HepG2 (cell line): ENCODE measurements around the gene RNU7-1. TPM values are rescaled to one million over a fixed set of nuclear protein-coding genes. Genes with fewer than 3 reads are reported as not detected.

Source experiments
- ATAC-seq: fragments of 200-7000 bp; cut with Tn5 transposase; 3 replicates; pipeline ENCODE4 v1.9.1; 2020; ENCODE audit warnings: mild to moderate bottlenecking, moderate library complexity
- BruUV-seq: library from RNA; stranded (reverse); fragments of 400-500 nt; replicated peaks from 2 replicates; lab custom pipeline; 2021; lab: Mats Ljungman, UMichigan
- CTCF ChIA-PET: fragments of 300-600 bp; formaldehyde crosslinking; extraction: SDS; loops from one replicate; lab custom pipeline; 2021; ENCODE audit warnings: low total read pairs, inconsistent platforms, low intra/inter-chr PET ratio; lab: Yijun Ruan, JAX
- POLR2A ChIA-PET: fragments of 350-600 bp; sonication (Branson Sonifier 250); formaldehyde crosslinking; loops from one replicate; lab custom pipeline; 2020; ENCODE audit warnings: antibody characterized with exemption, inconsistent platforms; lab: Yijun Ruan, JAX
- DNase-seq: peaks from one replicate; pipeline ENCODE4 v3.0.0-alpha.2; 2015; ENCODE audit warnings: low spot score
- FAIRE-seq: peaks from 3 replicates; lab custom pipeline; 2011; peaks lifted over from hg19 to GRCh38; lab: Jason Lieb, UNC
- H2AFZ ChIP-seq: one replicate; pipeline ENCODE4 v1.6.1; 2011; ENCODE audit warnings: low read length, inconsistent platforms
- H3K27ac ChIP-seq: fragments of 300-600 bp; 3 replicates; pipeline ENCODE4 v1.8.0; 2011; ENCODE audit warnings: mixed run types, mild to moderate bottlenecking, mixed read lengths, low read length, inconsistent platforms; ENCODE audit not compliant: insufficient read depth; ENCODE audit errors: extremely low read length
- H3K27me3 ChIP-seq, 2 experiments: fragments of 200-600 bp in 1 of 2; 2 replicates in 1 of 2; 3 replicates in 1 of 2; pipeline versions ENCODE4 v1.6.0 to v1.8.0; 2011; ENCODE audit warnings: low read length in 2 of 2, mild to moderate bottlenecking in 2 of 2, moderate library complexity in 2 of 2, inconsistent platforms in 1 of 2; ENCODE audit not compliant: insufficient read depth in 2 of 2, control insufficient read depth in 1 of 2
- H3K36me3 ChIP-seq, 2 experiments: fragments of 200-600 bp in 1 of 2; replicated peaks in 1 of 2; 2 replicates in 1 of 2; 3 replicates in 1 of 2; pipeline versions ENCODE4 v1.5.1 to v1.8.0; 2011; ENCODE audit warnings: low read length in 2 of 2, inconsistent platforms in 1 of 2; ENCODE audit not compliant: insufficient read depth in 2 of 2, control insufficient read depth in 1 of 2
- H3K4me1 ChIP-seq: 2 replicates; pipeline ENCODE4 v1.5.1; 2012; ENCODE audit warnings: low read length, inconsistent platforms; ENCODE audit not compliant: insufficient read depth
- H3K4me2 ChIP-seq: 2 replicates; pipeline ENCODE4 v1.6.0; 2011; ENCODE audit warnings: low read depth, low read length, inconsistent platforms
- H3K4me3 ChIP-seq, 3 experiments: fragments of 200-600 bp in 1 of 3; sonication (generic), shearing (Covaris generic) in 1 of 3; replicated peaks in 1 of 3; 2 replicates each; pipeline ENCODE4 v1.5.1; 2011 to 2016; ENCODE audit warnings: low read length in 3 of 3, inconsistent platforms in 2 of 3, low read depth in 2 of 3, mild to moderate bottlenecking in 2 of 3, control low read depth in 1 of 3, mixed read lengths in 1 of 3; ENCODE audit not compliant: insufficient read depth in 1 of 3
- H3K79me2 ChIP-seq: one replicate; pipeline ENCODE4 v1.6.1; 2011; ENCODE audit warnings: low read length, inconsistent platforms; ENCODE audit not compliant: insufficient read depth
- H3K9ac ChIP-seq: 2 replicates; pipeline ENCODE4 v1.6.0; 2011; ENCODE audit warnings: mild to moderate bottlenecking, low read depth, low read length, inconsistent platforms; ENCODE audit not compliant: insufficient read depth
- H3K9me3 ChIP-seq: 2 replicates; pipeline ENCODE4 v1.5.1; 2012; ENCODE audit warnings: mild to moderate bottlenecking, low read length
- H4K20me1 ChIP-seq: 2 replicates; pipeline ENCODE4 v1.6.0; 2011; ENCODE audit warnings: inconsistent platforms, mild to moderate bottlenecking, low read length, moderate library complexity; ENCODE audit not compliant: insufficient read depth
- ARNTL ChIP-seq: sonication (generic); formaldehyde crosslinking; IDR thresholded peaks from 2 replicates; pipeline ENCODE4 v1.4.0; 2020; ENCODE audit warnings: mild to moderate bottlenecking, missing genetic modification reagents
- CBFB ChIP-seq: sonication (generic); formaldehyde crosslinking; IDR thresholded peaks from 2 replicates; pipeline ENCODE4 v1.4.0; 2020; ENCODE audit warnings: missing genetic modification reagents
- ETV5 ChIP-seq: IDR thresholded peaks from 2 replicates; pipeline ENCODE4 v1.6.1; 2018; ENCODE audit warnings: missing biosample characterization, missing genetic modification reagents, inconsistent platforms, borderline replicate concordance
- FIP1L1 ChIP-seq: fragments of 200-400 bp; formaldehyde crosslinking; IDR thresholded peaks from 2 replicates; pipeline ENCODE4 v1.6.1; 2018; ENCODE audit warnings: low read depth, mild to moderate bottlenecking, low read length, moderate library complexity, borderline replicate concordance; ENCODE audit not compliant: insufficient read depth
- FOXO1 ChIP-seq: sonication (generic); formaldehyde crosslinking; IDR thresholded peaks from 2 replicates; pipeline ENCODE4 v1.4.0; 2020; ENCODE audit warnings: missing genetic modification reagents
- GFI1 ChIP-seq: sonication (generic); formaldehyde crosslinking; IDR thresholded peaks from 2 replicates; pipeline ENCODE4 v1.5.0; 2020; ENCODE audit warnings: missing genetic modification reagents, mild to moderate bottlenecking, borderline replicate concordance
- HNRNPUL1 ChIP-seq: fragments of 200-400 bp; formaldehyde crosslinking; IDR thresholded peaks from 2 replicates; pipeline ENCODE4 v1.6.1; 2017; ENCODE audit warnings: low read depth, mild to moderate bottlenecking, low read length, moderate library complexity
- MEIS1 ChIP-seq: sonication (generic); formaldehyde crosslinking; IDR thresholded peaks from 2 replicates; pipeline ENCODE4 v1.9.0; 2021; ENCODE audit warnings: mild to moderate bottlenecking, missing genetic modification reagents, moderate library complexity, borderline replicate concordance
- MIER3 ChIP-seq: IDR thresholded peaks from 2 replicates; pipeline ENCODE4 v1.6.1; 2016; ENCODE audit warnings: missing compliant biosample characterization, borderline replicate concordance
- NCOA1 ChIP-seq: sonication (generic); formaldehyde crosslinking; IDR thresholded peaks from 2 replicates; pipeline ENCODE4 v1.9.0; 2021; ENCODE audit warnings: missing genetic modification reagents
- PHF20 ChIP-seq: sonication (generic); formaldehyde crosslinking; IDR thresholded peaks from 2 replicates; pipeline ENCODE4 v1.5.0; 2020; ENCODE audit warnings: mild to moderate bottlenecking, missing genetic modification reagents
- SCMH1 ChIP-seq: sonication (generic); formaldehyde crosslinking; IDR thresholded peaks from 2 replicates; pipeline ENCODE4 v1.9.0; 2021; ENCODE audit warnings: missing genetic modification reagents, mild to moderate bottlenecking, borderline replicate concordance
- ZEB1 ChIP-seq: IDR thresholded peaks from 2 replicates; pipeline ENCODE4 v1.6.1; 2012; ENCODE audit warnings: mild to moderate bottlenecking, low read depth, inconsistent platforms; ENCODE audit not compliant: insufficient replicate concordance
- ZMAT5 ChIP-seq: sonication (generic); formaldehyde crosslinking; IDR thresholded peaks from 2 replicates; pipeline ENCODE4 v1.5.0; 2020; ENCODE audit warnings: mild to moderate bottlenecking, low read depth, missing genetic modification reagents, borderline replicate concordance
- ZNF101 ChIP-seq: sonication (generic); formaldehyde crosslinking; IDR thresholded peaks from 2 replicates; pipeline ENCODE4 v1.4.0; 2020; ENCODE audit warnings: mild to moderate bottlenecking, low read depth, missing genetic modification reagents, borderline replicate concordance
- ZNF292 ChIP-seq: sonication (generic); formaldehyde crosslinking; IDR thresholded peaks from 2 replicates; pipeline ENCODE4 v1.8.1; 2022; ENCODE audit warnings: mild to moderate bottlenecking, low read depth, missing genetic modification reagents, borderline replicate concordance
- ZNF354B ChIP-seq: sonication (generic); formaldehyde crosslinking; IDR thresholded peaks from 2 replicates; pipeline ENCODE4 v1.8.0; 2022; ENCODE audit warnings: mild to moderate bottlenecking, missing genetic modification reagents
- ZNF484 ChIP-seq: sonication (generic); formaldehyde crosslinking; IDR thresholded peaks from 2 replicates; pipeline ENCODE4 v1.5.1; 2020; ENCODE audit warnings: mild to moderate bottlenecking, low read depth, missing genetic modification reagents, borderline replicate concordance
- ZSCAN9 ChIP-seq: IDR thresholded peaks from 2 replicates; pipeline ENCODE4 v1.6.1; 2016; ENCODE audit warnings: borderline replicate concordance
- WGBS: methylation state at CpG from one replicate; pipeline ENCODE4 v1.1.6; 2017; ENCODE audit warnings: low lambda C conversion rate; 5-methylcytosine and 5-hydroxymethylcytosine counted together
- in situ Hi-C: cut with HindIII; loops from 2 replicates; pipeline ENCODE4 v1.10.0; 2017; ENCODE audit warnings: low pct_unique_long_range_greater_than_20kb; ENCODE audit not compliant: extremely low pct_ligation_motif_present
- intact Hi-C: fragments of 100-400 bp; cut with micrococcal nuclease; formaldehyde crosslinking; loops from one replicate; pipeline ENCODE4 v1.10.0; 2022; ENCODE audit not compliant: unreplicated experiment
- polyA plus RNA-seq, 8 experiments: library from polyadenylated mRNA; depleted of rRNA in 3 of 8; stranded (reverse) in 7 of 8; unstranded in 1 of 8; fragments of >200 nt; fragmentation: Illumina TruSeq in 4 of 8; extraction: Trizol in 4 of 8; gene quantifications; 2 replicates each; pipeline versions ENCODE4 v1.2.1 to v1.2.3, GENCODE V29; 2011 to 2016; ENCODE audit warnings: low read depth in 4 of 8, missing spikeins in 1 of 8, mixed read lengths in 1 of 8; ENCODE audit not compliant: insufficient read depth in 1 of 8
- total RNA-seq, 5 experiments: library from RNA; depleted of rRNA; stranded (reverse); fragments of >200 nt; fragmentation: Illumina TruSeq; extraction: Trizol; gene quantifications; 2 replicates each; pipeline ENCODE4 v1.2.3, GENCODE V29; 2016; ENCODE audit warnings: low read depth in 1 of 5
- TF ChIP-seq, protein P1 (sequence below): sonication (generic); formaldehyde crosslinking; IDR thresholded peaks from 2 replicates; pipeline ENCODE4 v1.5.0; 2020; ENCODE audit warnings: missing genetic modification reagents

The RNU7-1 gene
- total and polyA plus RNA-seq, 2 of the 13 experiments (the other 11 are each of a cell fraction or from before 2014, with no cell fraction given) = not detected

GRCh38 chr12:6958609-6959057 lies 15.0 kb downstream of the RNU7-1 start:
- DNase-seq (no peak), ATAC-seq (no peak), FAIRE-seq (no peak)
- no peaks in the 10 kb centered on the region for H3K79me2 ChIP-seq
- no peaks in the 10 kb centered on the region for H3K27me3 ChIP-seq
- TF ChIP-seq FIP1L1 (no peak), GFI1 (no peak), SCMH1 (no peak), ETV5 (no peak), MEIS1 (CRISPR knock-in tag) (no peak), ZMAT5 (CRISPR knock-in tag) (no peak), ARNTL (CRISPR knock-in tag) (no peak), PHF20 (no peak), ZNF292 (CRISPR knock-in tag) (no peak), ZNF484 (CRISPR knock-in tag) (no peak), ZNF354B (CRISPR knock-in tag) (no peak), MIER3 (CRISPR knock-in tag) (no peak), ZNF101 (CRISPR knock-in tag) (no peak), HNRNPUL1 (no peak), ZSCAN9 (no peak), CBFB (CRISPR knock-in tag) (no peak), ZEB1 (no peak), NCOA1 (CRISPR knock-in tag) (no peak), FOXO1 (CRISPR knock-in tag) (no peak)
- TF ChIP-seq, protein P1, sequence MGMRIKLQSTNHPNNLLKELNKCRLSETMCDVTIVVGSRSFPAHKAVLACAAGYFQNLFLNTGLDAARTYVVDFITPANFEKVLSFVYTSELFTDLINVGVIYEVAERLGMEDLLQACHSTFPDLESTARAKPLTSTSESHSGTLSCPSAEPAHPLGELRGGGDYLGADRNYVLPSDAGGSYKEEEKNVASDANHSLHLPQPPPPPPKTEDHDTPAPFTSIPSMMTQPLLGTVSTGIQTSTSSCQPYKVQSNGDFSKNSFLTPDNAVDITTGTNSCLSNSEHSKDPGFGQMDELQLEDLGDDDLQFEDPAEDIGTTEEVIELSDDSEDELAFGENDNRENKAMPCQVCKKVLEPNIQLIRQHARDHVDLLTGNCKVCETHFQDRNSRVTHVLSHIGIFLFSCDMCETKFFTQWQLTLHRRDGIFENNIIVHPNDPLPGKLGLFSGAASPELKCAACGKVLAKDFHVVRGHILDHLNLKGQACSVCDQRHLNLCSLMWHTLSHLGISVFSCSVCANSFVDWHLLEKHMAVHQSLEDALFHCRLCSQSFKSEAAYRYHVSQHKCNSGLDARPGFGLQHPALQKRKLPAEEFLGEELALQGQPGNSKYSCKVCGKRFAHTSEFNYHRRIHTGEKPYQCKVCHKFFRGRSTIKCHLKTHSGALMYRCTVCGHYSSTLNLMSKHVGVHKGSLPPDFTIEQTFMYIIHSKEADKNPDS (CRISPR knock-in tag) = no peak
- no peak overlapping the region for H2AFZ ChIP-seq
- ChIA-PET POLR2A (interaction anchor here (8.0 kb wide), 1 partner anchor 13 kb away, joined by 180 read pairs; the partner anchor contains the start of genes C12orf57 and RNU7-1), CTCF (no interaction called here)
- H3K27ac ChIP-seq = no peak overlapping the region
- no peak overlapping the region for H3K4me3 ChIP-seq
- in situ Hi-C loops = no loop called here
- H4K20me1 ChIP-seq = no peaks in the 10 kb centered on the region
- no TSS peak for BruUV-seq
- intact Hi-C loops = no loop called here
- peaks cover 28% of the 10 kb centered on the region for H3K4me1 ChIP-seq
- H3K9me3 ChIP-seq = no peaks in the 10 kb centered on the region
- no peaks in the 10 kb centered on the region; a peak in 1 of 5 replicates for H3K36me3 ChIP-seq
- WGBS = 88% methylated on average over 9 of the region's 10 CpGs
- no peak overlapping the region for H3K4me2 ChIP-seq
- H3K9ac ChIP-seq = no peak overlapping the region
